Measurements from ENCODE around the gene PI16. TPM values are rescaled to one million over a fixed set of nuclear protein-coding genes. Genes with fewer than 3 reads are reported as not detected.

Gene PI16, protein sequence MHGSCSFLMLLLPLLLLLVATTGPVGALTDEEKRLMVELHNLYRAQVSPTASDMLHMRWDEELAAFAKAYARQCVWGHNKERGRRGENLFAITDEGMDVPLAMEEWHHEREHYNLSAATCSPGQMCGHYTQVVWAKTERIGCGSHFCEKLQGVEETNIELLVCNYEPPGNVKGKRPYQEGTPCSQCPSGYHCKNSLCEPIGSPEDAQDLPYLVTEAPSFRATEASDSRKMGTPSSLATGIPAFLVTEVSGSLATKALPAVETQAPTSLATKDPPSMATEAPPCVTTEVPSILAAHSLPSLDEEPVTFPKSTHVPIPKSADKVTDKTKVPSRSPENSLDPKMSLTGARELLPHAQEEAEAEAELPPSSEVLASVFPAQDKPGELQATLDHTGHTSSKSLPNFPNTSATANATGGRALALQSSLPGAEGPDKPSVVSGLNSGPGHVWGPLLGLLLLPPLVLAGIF
- total RNA-seq = 1.1 and 1.4 TPM in 2 replicates
- 1.9 TPM for total RNA-seq (2013)
- 1.4 and 7.4 TPM in 2 replicates for polyA plus RNA-seq
- 1.9 and 5.8 TPM in 2 replicates for polyA minus RNA-seq

DNA sequence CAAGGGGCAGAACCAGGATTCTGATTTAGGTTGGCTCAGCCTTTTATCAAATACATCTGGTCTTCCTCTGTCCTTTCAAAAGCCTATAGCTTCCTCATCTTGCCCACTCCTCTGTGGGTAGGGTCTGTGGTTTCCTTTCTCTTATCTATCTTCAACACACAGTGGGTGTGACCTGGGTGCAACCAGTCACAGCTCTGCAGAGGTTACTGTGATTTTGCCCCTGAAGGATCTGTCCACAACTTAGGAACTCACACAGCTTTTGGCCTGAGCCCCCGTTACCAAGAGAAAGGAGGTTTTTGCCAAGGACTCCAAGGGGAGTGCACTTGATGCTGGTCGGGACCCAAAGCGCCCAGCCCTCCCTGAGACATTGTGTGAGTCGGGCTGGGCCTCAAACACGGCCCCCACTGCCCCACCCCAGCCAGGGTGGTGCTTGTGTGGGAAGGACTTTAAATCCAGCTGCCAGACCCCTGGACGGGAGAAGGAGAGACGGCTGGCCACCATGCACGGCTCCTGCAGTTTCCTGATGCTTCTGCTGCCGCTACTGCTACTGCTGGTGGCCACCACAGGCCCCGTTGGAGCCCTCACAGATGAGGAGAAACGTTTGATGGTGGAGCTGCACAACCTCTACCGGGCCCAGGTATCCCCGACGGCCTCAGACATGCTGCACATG is at the start of gene PI16:
Gene PI16, plus strand, starts transcription at position 477 of the 670 bp plus-strand sequence. Its CDS starts 23 bp downstream, at position 500.
- Histone ChIP-seq H3K27me3 (replicated peaks in 1 of 4; ENCODE audit: control extremely low read depth in 1 of 4, control insufficient read depth in 3 of 4, insufficient read depth in 4 of 4, low read length in 3 of 4) (no peaks in the 10 kb centered on the region), H3K79me2 (ENCODE audit: control insufficient read depth, insufficient read depth, low read length) (no peaks in the 10 kb centered on the region), H3K4me2 (replicated peaks; ENCODE audit: low read depth, low read length, poor library complexity, severe bottlenecking) (peak within 1 kb of the TSS; percentile 70), H4K20me1 (ENCODE audit: control insufficient read depth, insufficient read depth, low read length, poor library complexity, severe bottlenecking) (no peaks in the 10 kb centered on the region), H3K9me3 (ENCODE audit: control extremely low read depth in 1 of 3, control insufficient read depth in 2 of 3, insufficient read depth in 1 of 3, low read length in 2 of 3) (no peaks in the 10 kb centered on the region), H2AFZ (ENCODE audit: insufficient read depth, low read depth, low read length, poor library complexity, severe bottlenecking) (peak within 1 kb of the TSS; percentile 62), H3K9ac (ENCODE audit: low read length) (peak within 1 kb of the TSS; percentile 46), H3K36me3 (replicated peaks in 1 of 2; ENCODE audit: control extremely low read depth in 1 of 2, control insufficient read depth in 1 of 2, extremely low read depth in 1 of 2, insufficient read depth in 2 of 2, low read length in 1 of 2) (no peaks in the 10 kb centered on the region), H3K4me3 (ENCODE audit: control extremely low read depth in 1 of 5, extremely low read depth in 1 of 5, insufficient read depth in 1 of 5, low read depth in 2 of 5, low read length in 4 of 5) (peak within 1 kb of the TSS in 4 of 5 experiments; percentile 1 to 47 (median 20)), H3K27ac (ENCODE audit: low read length in 2 of 2) (peak within 1 kb of the TSS in 1 of 2 donors; percentile 7), H3K4me1 (ENCODE audit: control insufficient read depth in 2 of 2, insufficient read depth in 2 of 2, low read length in 2 of 2) (peaks cover 27 to 33% of the 10 kb centered on the region in 2 donors)
- POLR2A ChIA-PET = no interaction called here
- ATAC-seq (ENCODE audit: low read depth) (peak; percentile 34), DNase-seq (peak; percentile 34)
- 41% methylated on average over 12 of the region's 14 CpGs for WGBS (ENCODE audit: insufficient coverage)
- Mint-ChIP-seq H3K4me1 (peaks cover 43% of the 10 kb centered on the region), H3K27ac (peak within 1 kb of the TSS; percentile 73), H3K4me3 (peak within 1 kb of the TSS; percentile 72), H3K9me3 (ENCODE audit: insufficient read depth) (no peaks in the 10 kb centered on the region), H3K27me3 (no peaks in the 10 kb centered on the region)
- TF ChIP-seq EZH2 (IDR thresholded peaks at IDR 0.05; ENCODE audit: borderline replicate concordance, insufficient read depth, low read depth, low read length, poor library complexity, severe bottlenecking) = no peak
- TF ChIP-seq, protein P1, sequence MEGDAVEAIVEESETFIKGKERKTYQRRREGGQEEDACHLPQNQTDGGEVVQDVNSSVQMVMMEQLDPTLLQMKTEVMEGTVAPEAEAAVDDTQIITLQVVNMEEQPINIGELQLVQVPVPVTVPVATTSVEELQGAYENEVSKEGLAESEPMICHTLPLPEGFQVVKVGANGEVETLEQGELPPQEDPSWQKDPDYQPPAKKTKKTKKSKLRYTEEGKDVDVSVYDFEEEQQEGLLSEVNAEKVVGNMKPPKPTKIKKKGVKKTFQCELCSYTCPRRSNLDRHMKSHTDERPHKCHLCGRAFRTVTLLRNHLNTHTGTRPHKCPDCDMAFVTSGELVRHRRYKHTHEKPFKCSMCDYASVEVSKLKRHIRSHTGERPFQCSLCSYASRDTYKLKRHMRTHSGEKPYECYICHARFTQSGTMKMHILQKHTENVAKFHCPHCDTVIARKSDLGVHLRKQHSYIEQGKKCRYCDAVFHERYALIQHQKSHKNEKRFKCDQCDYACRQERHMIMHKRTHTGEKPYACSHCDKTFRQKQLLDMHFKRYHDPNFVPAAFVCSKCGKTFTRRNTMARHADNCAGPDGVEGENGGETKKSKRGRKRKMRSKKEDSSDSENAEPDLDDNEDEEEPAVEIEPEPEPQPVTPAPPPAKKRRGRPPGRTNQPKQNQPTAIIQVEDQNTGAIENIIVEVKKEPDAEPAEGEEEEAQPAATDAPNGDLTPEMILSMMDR (IDR thresholded peaks at IDR 0.05) = no peak
- intact Hi-C loops (cut with micrococcal nuclease) = no loop called here
- CTCF ChIA-PET = interaction anchor here (0.7 to 1.6 kb wide), 10 partner anchors 10 to 189 kb away, joined by 3 to 10 read pairs (median 4); partner anchors contain the start of gene C6orf89

Measured in B cell (primary cell).